ENCODE data around the gene KCTD14. TPM values are rescaled to one million over a fixed set of nuclear protein-coding genes. Genes with fewer than 3 reads are reported as not detected.
"Not testable (repeated sequence)": the region's sequence is repeated elsewhere in the genome, so short reads cannot be mapped to it uniquely, and the experiment has no call there.

The KCTD14 gene, protein sequence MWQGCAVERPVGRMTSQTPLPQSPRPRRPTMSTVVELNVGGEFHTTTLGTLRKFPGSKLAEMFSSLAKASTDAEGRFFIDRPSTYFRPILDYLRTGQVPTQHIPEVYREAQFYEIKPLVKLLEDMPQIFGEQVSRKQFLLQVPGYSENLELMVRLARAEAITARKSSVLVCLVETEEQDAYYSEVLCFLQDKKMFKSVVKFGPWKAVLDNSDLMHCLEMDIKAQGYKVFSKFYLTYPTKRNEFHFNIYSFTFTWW
- 0.09 TPM in 1 of 2 replicates, not detected in the other for total RNA-seq (2014; rRNA removed; shearing (Covaris generic))

DNA sequence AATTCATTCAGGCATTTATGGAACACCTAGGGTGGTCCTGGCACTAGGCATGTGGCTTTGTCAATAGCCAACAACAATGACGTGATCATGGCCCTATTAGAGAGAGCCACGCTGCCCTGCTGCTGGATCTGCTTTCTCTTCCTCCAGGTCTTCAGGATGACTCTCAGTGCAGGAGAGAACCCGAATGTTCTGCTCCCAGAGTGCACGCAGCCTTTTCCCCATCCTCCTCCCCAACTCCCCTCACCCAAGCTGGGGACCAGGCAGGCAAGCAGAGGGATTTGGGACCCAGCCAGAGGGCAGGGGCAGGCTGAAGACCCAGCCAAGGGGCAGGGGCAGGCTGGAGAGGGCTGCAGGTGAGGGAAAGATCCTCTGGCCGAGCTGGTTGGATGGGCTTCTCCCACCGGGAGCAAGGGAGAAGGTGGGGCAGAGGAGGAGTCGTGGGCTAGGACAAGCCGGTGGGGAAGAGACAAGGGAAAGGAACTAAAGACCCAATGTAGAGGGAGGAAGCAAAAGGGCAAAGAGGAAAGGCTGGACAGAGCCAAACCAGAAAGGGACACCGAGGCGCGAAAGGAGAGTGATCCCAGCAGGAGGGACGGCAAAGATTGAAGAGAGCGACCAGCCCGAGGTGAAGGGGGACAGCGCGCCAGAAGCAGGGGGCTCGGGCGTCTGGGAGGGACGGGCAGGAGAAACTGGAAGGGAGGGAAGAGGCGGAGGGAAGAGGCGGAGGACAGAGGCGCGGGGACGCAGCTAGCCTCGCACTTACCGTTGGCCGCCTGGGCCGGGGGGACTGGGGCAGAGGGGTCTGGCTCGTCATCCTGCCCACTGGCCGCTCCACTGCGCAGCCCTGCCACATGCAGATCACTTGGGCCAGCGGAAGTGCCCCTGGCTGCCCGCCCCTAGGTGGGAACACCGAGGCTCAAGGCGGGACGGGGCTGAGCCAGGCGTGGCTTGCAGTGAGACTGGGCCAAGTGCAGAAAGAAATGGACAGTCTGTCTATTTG lies at the start of gene KCTD14:
Gene KCTD14, minus strand, starts transcription at position 880 of the 1,000 bp plus-strand sequence. Its CDS starts 27 bp downstream, at position 853.
- DNase-seq (ENCODE audit: low spot score) = no peak

DNA sequence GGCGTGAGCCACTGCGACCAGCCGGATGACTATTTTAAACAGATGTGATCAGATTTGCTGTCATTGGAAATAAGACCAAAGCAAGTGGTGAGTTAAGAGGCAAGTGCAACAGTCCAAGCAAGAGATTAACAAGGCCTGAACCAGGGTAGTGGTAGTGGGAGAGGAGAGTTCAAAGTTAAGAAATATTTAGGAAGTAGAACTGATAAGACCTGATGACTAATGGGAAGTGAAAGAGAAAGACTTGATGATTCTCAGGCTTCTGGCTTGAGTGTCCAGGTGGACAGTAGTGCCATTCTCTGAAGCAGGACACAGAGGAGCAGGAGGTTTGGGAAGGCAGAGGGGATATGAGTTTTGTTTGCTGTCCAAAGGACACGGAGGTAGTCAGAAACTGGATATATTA lies 49.4 kb upstream of the KCTD14 start:
- DNase-seq (ENCODE audit: low spot score) = no peak

DNA sequence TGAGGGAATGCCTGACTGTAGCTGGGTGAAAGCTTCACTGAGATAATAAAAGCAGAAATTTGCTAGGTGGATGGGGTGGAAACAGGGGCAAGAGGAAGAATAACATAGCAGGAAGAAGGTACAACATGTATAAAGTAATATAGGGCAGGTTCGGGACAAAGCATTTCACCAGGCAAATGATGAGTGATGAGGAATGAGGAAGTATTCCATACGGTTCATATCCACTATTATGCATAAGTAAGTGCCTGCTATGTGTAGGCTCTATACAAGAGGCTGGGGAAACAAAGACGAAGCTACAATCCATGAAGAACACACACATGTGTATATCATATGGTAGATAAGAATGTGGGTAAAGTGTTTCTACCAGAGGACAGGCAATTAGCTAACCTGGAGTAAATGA lies 48.6 kb upstream of the KCTD14 start:
- no peak for DNase-seq (ENCODE audit: low spot score)

DNA sequence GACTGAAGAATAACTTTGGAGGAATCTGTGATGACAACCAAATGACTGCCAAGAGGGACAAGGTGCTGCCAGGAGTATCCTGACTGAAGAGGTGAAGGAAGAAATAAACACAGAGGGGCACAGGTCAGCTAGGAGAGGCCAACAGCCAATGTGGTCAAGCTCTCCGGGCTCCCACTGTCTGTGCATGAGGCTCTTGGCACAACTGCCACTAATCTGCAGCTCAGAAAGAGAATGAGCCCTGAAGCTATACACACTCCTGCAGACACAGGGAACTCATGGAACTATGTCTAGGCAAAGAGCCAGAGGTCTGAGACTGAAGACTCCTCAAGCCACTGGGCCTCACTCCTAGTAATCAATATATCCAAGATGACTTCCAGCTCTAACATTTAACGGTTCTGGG lies 47.5 kb upstream of the KCTD14 start:
- DNase-seq (ENCODE audit: low spot score) = no peak

DNA sequence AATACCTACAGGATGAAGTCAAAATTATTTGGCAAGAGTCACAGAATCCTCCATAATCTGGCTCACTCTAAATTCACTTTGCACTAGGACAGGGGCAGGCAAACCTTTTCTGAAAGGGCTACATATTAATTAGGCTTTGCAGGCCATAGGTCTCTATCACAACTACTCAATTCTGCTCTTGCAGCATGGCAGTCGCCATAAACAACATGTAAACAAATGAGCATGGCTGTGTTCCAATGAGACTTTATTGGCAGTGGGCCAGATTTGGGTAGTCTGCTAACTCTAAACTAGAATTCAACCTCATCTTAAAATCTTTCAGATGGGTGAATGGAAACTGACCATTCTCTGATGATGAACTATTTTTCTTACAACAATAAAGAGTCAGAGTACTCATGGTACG lies 46.4 kb upstream of the KCTD14 start:
- DNase-seq (ENCODE audit: low spot score) = no peak

DNA sequence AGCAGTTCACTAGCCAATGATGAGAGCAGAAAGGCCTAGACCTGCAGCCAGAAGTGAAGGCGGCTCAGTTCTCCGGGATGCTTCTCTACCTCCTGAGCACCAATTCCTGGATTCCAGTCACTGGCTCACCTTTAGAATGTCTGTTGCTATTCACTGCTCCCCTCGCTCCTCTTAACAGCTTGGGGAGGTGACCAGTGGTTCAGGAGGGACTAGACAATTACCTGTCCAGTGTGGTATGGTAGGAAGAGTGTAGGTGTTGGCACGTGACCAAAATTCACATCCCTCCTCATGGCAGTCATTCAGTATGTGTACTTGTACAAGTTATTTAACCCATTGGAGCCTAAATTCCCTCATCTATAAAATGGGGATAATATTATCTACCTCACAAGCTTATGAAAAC lies 44.6 kb upstream of the KCTD14 start:
- DNase-seq (ENCODE audit: low spot score) = no peak

DNA sequence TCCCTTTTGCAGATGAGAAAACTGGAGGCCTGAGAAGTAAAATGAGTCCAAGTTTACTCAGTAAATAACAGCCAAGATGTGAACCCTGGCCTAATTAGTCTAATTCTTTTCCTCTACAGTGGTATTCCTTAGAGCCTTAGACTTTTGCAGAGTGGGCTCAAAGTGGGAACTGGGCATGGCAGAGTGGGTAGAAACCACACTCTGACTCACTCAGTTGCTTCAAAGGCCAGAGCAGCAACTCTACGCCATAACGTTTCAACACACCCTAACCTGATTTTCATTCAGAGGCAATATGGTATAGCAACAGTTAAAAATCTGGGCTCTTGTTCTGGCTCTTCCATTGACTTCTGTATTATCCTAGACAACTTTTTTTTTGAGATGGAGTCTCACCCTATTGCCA lies 43.4 kb upstream of the KCTD14 start:
- no peak for DNase-seq (ENCODE audit: low spot score)

DNA sequence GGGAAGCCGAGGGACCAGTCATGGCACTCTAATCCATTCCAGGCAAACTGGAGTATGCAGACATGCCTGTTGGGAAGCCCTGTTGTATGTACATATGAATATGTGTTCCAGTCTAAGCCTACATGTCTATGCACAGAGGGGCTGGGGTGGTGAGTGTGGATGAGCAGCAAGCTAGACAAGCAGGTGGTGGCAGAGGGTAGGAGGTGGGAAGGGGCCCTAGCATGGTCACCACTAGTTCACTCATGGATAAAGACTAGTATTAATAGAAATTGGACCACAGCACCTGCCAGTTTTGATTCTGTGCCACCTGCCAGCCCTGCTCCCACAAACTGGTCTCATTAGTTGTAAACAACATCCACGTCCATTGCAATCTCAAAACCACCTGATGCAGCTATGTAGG lies 42.1 kb upstream of the KCTD14 start:
- no peak for DNase-seq (ENCODE audit: low spot score)

DNA sequence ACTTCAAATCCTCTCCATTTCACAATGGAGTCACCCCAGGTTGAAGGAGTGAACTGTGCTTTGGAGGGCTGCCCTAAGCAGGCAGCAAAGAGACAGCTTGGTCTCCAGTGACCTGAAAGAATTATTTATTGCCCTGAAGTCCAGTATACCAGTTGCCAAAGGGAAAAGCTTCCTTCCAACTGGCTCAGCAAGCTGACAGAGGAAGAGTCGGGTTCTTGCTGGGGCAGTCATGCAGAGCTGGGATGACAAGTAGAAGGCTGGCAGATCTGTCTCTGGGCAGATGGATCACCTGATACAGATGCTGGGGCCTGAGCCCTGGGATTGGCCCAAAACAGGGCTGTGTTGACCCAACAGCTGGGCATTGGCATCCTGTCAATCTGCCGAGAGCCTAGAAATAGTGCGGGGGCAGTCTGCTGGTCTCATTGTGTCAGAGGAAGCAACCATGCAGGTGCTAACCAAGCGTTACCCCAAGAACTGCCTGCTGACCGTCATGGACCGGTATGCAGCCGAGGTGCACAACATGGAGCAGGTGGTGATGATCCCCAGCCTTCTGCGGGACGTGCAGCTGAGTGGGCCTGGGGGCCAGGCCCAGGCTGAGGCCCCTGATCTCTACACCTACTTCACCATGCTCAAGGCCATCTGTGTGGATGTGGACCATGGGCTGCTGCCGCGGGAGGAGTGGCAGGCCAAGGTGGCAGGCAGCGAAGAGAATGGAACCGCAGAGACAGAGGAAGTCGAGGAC lies 40.5 kb upstream of the KCTD14 start, which contains the start of gene THRSP:
Gene THRSP, plus strand, starts transcription at position 422 of the 742 bp plus-strand sequence. Its CDS starts 21 bp downstream, at position 443.
- DNase-seq (ENCODE audit: low spot score) = no peak

DNA sequence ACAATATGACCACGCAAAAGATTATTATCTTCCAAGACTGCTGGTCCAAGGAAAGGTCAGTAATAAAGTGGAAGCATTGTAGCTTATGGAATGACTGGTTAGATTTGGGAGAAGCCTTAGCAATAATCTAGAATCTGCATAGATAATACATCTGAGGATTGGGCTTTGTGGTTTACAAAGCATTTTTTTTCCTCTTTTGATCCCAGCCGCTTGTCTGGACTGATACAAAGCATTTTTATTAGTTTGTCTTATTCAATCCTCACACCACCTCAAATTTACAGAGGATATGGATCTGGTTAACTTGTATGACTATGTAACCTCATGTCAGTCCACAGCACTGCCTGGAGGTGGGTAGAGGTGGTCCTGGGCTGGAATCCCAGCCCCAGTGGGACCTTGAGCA lies 39.6 kb upstream of the KCTD14 start:
- no peak for DNase-seq (ENCODE audit: low spot score)

DNA sequence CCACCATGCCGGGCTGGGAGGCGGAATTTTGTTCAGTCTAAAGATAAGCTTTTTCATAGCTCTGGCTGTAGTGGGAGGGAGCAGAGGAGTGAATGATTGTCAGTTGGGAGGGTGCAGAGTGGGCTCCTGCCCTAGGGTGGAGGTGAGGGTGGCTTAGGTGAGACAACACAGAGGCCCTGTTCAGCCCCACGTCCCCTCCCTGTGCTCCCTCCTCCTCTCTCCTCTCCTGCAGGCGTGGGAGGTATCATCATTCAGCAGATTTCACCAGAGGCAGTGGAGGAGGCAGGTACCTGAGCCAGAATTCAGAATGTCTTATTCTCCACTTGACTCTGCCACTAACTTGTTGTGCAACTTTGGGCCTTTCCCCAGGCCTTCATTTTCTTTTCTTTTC lies 38.8 kb upstream of the KCTD14 start:
- DNase-seq (ENCODE audit: low spot score) = no peak

DNA sequence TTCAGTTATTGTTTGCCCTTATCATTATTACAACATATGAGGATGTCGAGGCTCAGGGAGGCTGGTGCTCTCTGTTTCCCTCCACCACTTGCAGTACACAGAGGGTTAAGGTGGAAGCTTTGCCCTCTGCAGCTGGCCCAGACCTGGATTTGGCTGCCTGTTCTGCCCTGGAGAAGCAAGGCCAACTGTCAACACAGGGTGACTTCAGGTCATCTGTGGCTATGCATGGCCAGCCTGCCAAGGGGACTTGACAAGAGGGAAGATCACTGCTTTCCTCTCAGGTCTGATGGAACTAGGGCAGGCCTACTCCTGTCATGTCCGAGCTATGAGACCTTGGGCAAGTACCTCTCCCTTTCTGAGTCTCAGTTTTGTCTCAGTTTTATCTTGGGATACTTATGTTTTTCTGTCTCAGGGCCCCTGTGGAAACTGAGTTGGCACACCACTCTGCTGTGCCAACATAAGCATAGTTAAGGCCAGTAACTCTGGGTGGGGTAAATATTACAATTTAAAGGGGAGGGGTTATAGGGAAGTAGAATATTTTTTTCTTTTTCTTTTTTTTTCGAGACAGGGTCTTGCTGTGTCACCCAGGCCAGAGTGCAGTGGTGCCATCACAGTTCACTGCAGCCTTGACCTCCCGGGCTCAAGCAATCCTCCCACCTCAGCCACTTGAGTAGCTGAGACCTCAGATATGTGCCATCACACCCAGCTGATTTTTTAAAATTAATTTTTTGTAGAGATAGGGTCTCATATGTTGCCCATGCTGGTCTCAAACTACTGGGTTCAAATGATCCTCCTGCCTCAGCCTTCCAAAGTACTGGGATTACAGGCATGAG lies 38.2 kb upstream of the KCTD14 start:
- DNase-seq (ENCODE audit: low spot score) = no peak

DNA sequence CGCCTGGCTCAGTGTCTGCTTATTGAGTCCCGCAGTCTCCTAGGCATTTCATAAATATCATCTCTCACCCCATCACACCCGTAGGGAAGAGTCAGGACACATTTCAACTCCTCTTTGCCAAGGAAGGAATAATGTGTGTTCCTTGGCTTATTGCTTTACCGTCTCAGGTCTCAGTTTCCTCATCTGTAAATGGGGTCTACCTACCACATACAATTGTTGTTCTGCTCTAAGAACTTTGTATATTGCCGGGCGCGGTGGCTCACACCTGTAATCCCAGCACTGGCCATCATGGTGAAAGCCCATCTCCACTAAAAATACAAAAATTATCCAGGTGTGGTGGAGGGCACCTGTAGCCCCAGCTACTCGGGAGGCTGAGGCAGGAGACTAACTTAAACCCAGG lies 37.5 kb upstream of the KCTD14 start:
- DNase-seq (ENCODE audit: low spot score) = no peak

DNA sequence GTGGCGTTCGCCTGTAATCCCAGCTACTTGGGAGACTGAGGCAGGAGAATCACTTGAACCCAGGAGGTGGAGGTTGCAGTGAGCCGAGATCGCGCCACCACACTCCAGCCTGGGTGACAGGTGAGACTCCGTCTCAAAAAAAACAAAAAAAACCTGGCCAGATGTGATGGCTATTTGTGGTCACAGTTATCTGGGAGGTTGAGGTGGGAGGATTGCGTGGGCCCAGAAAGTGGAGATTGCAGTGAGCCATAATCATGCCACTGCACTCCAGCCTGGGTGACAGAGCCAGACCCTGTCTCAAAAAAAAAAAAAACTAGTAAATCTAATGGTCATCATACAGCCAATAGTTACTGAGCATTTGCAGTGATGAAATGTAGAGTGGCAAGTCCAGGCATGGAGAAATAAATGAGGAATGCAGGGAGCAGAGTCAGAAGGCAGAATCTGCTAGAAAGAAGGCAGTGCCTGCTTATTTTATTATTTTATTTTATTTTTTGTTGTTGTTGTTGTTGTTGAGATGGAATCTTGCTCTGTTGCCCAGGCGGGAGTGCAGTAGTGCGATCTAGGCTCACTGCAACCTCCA lies 36.8 kb upstream of the KCTD14 start:
- DNase-seq (ENCODE audit: low spot score) = not testable (repeated sequence)

DNA sequence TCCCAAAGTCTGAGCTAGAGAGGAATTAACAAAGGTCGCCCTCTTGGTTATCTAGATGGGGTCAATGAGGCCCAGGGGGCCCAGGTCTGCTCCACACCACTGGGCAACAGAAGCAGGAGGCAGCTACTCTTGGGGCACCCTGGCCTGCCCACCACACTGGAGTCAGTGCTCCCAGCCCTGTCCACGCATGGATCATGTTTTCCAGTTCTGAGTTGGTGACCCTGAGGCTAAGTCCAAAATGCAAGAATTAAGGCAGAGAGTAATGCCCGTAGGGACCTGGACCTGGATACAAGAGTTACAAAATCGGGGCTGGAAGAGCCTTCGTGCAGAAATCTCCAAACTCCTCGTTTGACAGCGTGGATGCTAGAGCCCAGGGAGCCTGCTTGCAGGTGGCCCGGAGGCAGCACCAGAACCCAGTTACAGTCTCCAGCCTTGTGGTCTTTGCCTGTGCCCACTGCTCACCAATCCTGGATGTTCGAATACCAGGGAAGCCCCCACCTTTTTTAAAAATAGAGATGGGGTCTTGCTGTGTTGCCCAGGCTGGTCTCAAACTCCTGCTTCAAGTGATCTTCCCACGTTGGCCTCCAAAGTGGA lies 34.5 kb upstream of the KCTD14 start:
- no peak for DNase-seq (ENCODE audit: low spot score)

DNA sequence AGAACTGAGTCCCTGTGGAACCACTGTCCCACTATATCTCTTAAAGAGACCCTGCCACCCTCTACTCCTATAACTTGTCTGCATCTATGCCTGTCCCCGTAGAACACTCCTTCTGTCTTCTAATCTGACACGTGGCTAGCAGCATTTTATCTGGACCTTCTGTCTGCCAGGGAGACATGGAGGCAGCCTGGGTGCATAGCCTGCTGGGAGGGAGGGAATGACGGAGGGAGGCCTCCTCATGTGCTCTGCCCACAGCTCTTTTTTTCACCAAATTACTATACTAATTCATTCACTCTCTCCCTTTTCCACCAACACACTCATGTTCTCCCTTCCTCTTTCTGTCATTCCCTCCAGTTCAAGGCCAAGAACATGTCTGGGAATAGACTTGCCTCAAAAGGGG lies 33.0 kb upstream of the KCTD14 start:
- DNase-seq (ENCODE audit: low spot score) = no peak

DNA sequence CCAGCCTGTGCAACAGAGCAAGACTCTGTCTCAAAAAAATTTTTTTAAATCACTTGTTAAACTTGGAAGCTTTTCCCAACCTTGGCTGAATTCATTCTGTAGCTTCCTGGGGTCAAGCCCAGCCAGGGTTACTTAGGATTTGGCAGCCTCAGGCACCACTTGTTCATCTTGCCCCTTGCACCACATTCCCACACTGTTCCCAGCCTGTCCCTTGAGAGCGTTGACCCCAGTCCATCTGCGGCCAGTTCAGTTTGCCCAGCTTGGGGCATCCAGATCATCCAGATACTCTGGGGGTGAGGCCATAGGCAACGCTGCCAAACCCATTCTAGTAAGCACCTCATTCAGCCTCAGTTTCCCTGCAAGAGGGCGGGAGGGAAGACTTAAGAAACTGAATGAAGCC lies 31.9 kb upstream of the KCTD14 start:
- DNase-seq (ENCODE audit: low spot score) = no peak

DNA sequence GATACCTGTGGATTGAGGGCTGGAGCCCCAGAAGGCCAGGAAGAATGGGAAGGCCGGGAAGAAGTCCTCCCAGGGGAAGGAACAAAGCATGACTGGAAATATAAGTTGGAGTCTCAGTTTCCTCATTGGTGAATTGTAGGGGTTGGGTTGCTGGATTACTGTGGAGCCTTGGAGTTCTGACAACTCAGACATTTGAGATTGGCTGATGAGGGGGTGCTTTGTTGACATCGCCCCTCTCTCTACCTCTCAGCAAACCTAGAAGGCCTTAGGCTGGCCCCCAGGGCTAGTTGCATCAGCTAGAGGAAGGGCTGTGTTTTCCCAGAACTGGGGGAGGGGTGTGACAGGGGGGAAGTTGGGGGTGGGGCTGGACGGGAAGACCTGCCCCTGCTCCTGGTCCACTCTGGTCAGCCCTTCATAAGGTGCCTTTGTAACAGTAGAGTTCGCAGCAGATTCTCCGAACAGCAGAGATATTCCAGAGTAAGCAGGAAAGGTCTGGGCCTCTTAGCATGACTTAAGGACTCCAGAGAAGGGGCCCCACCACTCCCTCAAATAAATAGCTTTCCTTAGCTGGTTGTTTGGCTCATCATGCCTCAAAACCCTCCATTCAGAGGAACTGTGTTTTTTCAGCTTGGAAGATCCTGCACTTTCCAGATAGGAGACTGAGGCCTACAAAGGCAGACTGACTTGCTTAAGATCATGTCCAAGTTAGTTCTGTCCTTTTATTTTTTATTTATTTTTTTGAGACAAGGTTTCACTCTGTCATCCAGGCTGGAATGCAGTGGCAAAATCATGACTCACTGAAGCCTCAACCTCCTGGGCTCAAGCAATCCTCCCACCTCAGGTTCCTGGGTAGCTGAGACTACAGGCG lies 28.1 kb upstream of the KCTD14 start:
- DNase-seq (ENCODE audit: low spot score) = peak; percentile 75

DNA sequence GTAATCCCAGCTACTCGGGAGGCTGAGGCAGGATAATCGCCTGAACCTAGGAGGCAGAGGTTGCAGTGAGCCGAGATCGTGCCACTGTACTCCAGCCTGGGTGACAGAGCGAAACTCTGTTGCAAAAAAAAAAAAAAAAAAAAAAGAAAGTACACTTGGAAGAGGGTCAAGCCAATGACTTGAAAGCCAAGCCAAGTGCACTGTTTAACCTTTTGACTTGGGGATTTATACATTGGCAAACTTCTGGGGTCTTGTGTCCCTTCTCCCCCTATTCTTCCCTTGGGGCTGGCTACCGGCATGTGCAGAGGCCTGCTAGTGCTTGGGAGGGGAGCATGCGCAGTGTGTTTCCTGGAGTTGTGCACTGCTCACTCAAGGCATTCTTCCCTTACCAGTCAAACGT lies 26.3 kb upstream of the KCTD14 start:
- DNase-seq (ENCODE audit: low spot score) = no peak
